PFSK-1 (cell line): ENCODE results near the gene SPAG6.

Source experiments
- SIN3A ChIP-seq: IDR thresholded peaks from 2 replicates; pipeline ENCODE4 v1.6.1; 2012; ENCODE audit warnings: mild to moderate bottlenecking, low read length, moderate library complexity, borderline replicate concordance; ENCODE audit not compliant: insufficient read depth
- TAF1 ChIP-seq: IDR thresholded peaks from 2 replicates; pipeline ENCODE4 v1.6.1; 2012; ENCODE audit warnings: low read length, control low read depth, borderline replicate concordance; ENCODE audit not compliant: insufficient read depth

DNA sequence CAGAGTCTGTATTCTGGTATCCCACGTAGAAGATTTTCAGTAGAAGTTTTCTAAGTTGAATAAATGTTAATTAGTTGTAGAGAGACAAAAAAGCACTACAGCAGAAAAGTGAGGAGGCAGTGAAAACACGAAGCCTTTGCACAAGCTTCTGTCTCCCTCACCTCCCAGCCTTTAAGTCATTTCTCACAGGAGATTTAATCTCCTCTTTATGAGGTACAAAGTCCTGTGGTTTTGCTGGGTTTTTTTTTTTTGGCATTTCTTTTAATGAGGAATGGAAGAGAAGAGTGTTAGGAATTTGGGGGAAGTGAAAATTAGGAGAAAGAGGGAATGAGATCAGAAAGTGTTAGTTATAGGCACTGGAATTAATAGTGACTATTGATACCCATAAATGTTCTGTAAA is 21.5 kb downstream of the SPAG6 start:
- no peak for TF ChIP-seq SIN3A
- no peak for TF ChIP-seq TAF1
